DMS 273 (cell line): ENCODE results near the gene DDX39A.
"Not testable (repeated sequence)": the region's sequence is repeated elsewhere in the genome, so short reads cannot be mapped to it uniquely, and the experiment has no call there.

ENCODE experiments used
- DNase-seq: peaks from one replicate; lab custom pipeline; 2025; ENCODE audit not compliant: unreplicated experiment; lab: John Stamatoyannopoulos, UW

DDX39A gene

DNA sequence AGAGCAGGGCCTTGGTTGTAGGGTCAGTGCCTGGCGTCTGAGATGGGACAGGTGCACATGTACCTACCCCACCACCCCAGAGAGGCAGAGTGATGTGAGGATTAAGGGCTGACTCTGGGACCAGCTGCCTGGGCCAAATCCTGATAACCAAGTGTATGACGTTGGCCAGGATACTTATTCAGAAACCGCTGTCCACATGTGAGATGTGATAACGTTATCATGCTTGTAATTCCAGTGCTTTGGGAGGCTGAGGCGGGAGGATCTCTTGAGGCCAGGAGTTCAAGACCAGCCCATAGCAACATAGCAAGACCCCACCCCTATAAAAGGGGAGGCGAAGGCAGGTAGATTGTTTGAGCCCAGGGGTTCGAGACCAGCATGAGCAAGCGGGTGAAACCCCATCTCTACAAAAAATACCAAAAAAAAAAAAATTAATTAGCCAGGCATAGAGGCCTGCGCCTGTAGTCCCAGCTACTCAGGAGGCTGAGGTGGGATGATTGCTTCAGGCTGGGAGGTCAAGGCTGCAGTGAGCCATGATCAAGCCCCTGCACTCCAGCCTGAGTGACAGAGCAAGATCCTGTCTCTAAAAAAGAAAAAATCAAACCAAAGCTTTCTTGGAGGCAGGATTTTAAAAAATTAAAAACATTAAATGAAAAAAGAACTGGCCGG lies 27.9 kb downstream of the DDX39A start:
- DNase-seq = no peak

DNA sequence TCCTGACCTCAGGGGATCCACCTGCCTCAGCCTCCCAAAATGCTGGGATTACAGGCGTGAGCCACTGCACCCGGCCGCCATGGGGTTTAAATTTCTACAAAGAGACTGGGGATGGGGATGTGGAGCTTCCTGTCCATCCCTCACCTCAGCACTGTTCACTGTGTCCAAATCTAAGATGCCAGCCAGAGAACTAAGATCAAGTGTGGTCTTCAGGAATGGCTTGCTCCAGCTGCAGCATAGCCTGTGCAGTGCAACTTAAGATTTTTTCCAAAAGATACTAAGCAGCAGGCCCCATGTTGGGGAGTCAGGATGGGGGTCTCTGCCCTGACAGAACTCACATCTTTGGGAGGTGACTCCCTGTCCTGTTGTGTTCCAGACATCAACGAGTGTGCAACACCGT lies 28.6 kb downstream of the DDX39A start:
- no peak for DNase-seq

- no peak for DNase-seq
These were observed 33.6 kb downstream of the DDX39A start for GRCh38 chr19:14385492-14385891.

- peak; percentile 87 for DNase-seq
These were observed 35.2 kb downstream of the DDX39A start for GRCh38 chr19:14383661-14384555.

DNA sequence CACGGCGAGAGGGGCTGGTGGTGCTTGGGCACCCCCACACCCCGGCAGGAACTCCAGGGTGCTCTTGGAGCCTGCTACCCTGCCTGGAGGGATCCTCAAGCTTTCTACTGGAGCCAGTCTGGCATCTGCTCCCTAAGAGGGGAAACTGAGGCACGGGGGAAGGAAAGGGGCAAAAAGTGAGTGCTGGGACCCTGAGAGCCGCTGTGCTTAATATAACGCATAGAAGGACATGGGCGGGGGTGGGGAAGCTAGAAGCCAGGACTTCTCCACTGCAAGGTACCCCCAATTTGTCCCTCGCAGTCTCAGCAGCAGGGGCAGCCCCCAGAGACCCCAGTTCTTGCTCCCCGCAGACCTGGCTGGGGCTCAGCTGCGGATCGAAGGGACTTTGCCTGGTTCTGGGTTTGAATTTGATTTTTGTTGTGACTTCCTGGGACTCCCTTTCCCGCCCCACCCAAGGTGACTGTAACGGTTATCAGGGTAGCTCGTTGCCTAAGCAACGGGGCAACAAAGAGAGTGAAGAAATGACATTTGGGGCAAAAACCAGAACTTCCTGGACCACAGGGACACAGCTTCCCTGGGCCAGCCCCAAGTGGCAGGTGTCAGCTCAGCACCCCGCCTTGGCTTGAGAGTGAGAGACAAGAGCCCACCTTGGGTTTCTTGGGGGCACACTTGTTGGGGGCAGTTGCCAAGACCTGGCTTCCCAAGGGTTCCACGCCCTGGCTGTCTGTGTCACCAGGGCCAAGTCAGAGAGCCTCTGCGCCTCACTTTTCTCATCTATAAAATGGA lies 37.3 kb downstream of the DDX39A start:
- peak; percentile 27 for DNase-seq

DNA sequence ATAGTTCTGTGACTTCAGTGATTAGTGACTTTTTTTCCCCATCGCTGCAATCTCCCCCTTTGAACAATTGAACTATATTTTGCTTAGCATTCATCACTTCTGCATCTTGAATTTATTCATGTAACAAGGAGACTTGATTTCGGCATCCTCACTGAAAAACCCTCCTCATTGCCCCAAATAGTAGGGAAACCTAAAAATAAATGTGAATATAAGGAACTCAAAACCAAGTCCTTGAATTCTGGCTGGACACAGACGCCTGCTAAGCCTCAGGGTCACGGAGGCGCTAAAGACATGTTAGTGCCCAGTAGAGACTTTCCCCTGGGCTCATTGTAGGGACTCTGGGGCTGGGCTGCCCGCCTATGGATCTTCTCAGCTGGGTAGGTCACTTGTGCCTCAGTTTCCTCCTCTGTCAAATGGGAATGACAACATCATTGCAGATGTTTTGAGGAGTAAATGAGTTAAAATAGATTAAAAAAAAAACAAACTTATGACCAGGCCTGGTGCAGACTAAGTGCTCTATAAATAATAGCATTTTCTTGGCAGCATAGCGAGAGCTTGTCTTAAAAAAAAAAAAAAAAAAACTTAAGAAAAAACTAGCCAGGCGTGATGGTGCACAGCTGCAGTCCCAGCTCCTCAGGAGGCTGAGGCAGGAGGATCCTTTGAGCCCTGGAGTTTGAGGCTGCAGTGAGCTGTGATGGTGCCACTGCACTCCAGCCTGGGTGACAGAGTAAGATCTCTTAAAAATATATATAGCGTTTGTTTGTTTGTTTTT lies 39.7 kb downstream of the DDX39A start:
- DNase-seq = no peak

GRCh38 chr19:14378890-14379289 lies 40.3 kb downstream of the DDX39A start:
- no peak for DNase-seq

DNA sequence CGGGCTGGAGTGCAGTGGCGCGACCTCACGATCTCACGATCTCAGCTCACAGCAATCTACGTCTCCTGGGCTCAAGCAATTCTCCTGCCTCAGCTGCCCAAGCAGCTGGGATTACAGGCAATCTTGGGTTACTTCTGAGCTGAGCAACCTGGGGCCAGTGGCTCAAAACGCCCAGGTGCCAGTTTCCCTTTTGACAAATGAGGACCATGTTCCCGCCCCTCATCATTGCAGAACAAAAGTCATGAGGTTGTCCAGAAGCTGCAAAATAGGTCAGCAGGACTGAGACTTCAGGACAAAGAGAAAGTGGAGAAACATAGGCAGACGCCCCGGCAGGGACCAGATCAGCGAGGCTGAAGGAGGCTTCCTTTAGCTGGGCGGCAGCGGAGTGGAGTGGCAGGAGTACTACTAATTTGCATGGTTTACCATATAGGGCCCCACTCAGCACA lies 41.2 kb downstream of the DDX39A start:
- no peak for DNase-seq

GRCh38 chr19:14375582-14376291 lies 43.4 kb downstream of the DDX39A start:
- DNase-seq = peak; percentile 63

DNA sequence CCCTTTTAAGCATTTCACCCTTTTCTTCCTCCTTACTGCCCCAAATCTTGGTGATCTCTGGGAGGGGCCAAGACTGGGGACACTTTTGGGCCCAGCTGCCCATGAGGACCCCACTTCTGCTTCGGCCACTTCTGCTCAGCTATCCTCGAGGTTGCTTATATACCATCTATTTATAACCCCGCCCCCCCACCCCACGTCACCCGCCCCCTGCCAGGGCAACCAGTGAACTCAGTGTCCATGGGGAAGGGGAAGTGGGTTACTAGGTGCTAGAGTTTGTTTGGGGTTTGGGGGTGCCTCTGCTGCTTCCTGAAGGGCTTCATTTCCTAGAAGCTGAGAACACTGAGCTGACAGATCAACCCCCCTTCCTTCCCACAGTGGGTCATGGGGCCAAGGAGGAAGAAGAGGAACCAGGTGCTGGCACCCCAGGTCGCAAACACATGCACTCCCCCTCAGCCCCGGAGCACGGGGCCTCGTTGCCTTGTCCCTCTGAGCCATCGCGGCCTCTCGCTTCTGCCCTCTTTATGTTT lies 44.0 kb downstream of the DDX39A start:
- no peak for DNase-seq

DNA sequence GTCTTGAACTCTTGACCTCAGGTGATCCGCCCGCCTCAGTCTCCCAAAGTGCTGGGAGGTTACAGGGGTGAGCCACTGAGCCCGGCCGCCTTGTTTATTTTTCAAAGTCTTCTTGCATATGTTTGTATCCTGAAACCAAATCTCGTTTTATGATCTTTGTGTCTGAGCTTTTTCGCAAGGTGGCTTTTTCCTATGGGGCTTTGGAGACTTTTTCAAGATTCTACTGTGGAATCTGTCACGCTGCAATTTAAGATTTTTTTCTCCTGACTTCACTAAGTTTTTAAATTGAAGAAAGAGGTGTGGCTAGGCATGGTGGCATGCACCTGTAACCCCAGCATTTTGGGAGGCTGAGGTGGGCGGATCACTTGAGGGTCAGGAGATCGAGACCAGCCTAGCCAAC lies 44.8 kb downstream of the DDX39A start:
- DNase-seq = not testable (repeated sequence)

DNA sequence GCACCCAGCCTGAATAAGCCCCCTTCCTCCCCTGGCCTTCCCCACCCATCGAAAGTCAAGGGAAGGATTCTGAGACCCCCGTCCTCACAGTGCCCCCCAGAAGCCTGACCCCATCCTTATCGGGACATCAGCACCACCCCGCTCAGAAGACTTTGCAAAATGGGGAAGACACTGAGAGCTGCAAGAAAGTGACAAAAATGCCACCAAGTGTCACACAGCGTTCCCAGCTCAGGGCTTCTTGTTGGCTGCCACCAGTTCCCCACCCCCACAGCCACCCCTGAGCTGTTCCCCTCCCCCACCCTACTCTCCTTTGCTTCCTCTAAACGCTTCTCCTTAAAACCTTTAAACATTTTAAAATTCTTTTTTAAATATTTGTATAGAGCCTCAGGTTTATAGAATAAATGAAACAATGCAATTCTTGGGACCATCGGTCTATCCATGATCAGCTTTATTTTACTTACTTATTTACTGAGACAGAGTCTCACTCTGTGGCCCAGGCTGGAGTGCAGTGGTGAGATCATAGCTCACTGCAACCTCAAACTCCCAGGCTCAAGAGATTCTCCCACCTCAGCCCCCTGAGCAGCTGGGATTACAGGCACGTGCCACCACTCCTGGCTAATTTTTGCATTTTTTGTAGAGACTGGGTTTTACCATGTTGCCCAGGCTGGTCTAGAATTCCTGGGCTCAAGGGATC lies 46.6 kb downstream of the DDX39A start:
- not testable (repeated sequence) for DNase-seq

- DNase-seq = no peak
These were observed 47.8 kb downstream of the DDX39A start for GRCh38 chr19:14371301-14371821.

DNA sequence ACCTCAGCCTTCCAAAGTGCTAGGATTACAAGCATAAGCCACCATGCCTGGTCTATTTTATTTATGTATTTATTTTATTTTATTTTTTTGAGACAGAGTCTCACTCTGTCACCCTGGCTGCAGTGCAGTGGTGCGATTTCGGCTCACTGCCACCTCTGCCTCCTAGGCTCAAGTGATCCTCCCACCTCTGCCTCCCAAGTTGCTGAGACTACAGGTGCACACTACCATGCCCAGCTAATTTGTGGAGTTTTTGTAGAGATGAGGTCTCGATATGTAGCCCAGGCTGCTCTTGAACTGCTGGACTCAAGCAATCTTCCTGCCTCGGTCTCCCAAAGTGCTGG lies 48.2 kb downstream of the DDX39A start:
- no peak for DNase-seq

DNA sequence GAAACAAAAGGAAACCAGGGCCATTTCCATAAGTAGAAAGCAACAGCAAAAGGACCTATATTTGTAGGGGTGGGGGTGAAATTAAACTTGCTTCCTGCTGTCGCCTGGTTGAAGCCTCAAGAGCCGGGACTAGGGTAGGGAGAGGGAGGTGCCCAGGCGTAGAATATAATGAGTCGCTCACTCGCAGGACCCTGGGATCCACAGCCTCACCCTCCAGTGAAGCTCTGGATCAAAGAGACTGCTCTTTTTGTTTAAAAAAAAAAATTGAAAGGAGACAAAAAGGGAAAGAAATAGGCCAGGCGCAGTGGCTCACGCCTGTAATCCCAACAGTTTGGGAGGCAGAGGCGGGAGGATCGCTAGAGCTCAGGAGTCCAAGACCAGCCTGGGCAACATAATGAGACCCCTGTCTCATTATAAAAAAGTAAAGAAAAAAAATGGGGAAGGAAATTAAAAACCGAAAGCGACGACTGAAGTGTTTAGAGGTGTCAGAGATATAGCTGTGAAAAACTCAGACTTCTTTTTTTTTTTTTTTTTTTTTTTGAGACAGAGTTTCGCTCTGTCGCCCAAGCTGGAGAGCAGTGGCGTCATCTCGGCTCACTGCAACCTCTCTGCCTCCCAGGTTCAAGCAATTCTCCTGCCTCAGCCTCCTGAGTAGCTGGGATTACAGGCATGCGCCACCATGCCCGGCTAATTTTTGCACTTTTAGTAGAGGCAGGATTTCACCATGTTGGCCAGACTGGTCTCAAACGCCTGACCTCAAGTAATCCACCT lies 48.8 kb downstream of the DDX39A start:
- DNase-seq = no peak

DNA sequence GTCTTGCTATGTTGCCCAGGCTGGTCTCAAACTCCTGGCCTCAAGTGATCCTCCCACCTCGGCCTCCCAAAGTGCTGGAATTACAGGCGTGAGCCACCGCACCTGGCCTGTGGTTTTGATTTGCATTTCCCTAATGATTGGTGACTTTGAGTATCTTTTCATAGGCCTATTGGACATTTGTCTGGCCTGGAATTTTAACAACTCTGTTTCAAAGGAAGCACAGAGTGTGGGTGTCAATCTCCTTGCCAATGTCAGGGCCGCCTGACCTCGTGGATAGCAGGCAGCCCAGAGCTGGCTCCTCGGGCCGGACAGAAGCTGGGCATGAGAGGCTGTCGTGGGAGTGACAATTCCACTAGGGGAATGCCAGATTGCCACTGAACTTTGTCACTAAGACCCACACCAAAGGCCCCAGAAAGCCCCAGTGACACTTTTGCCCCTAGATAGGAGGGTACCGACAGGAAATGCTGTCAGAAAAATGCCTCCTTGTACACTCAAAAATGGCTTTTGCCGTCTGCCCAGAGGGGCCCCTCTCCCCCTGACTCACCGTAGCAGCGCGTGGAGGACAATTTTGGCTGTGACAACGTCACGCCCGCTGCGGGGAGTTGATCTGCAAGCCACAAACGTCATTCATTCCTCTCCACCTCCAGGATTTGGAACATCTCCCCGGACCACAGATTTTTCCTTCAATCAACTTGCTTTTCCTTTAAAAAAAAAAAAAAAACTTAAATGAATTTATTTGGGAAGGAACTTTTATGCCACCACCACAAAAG lies 49.6 kb downstream of the DDX39A start:
- no peak for DNase-seq

DNA sequence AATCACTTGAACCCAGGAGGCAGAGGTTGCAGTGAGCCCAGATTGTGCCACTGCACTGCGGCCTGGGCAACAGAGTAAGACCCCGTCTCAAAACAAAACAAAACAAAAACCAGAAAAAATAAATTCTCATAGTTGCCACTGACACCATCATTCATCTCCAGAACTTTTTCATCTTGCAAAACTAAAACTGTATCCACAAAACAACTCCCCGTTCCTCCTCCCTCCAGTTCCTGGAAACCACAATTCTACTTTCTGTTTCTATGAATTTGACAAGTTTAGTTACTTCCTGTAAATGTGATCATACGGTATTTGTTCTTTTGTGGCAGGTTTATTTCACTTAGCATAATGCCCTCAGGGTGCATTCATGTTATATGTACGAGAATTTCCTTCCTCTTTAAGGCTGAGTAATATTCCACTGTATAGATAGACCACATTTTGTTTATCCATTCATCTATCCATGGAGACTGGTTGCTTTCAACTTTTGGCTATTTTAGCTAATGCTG lies 51.1 kb downstream of the DDX39A start:
- DNase-seq = no peak
